22Rv1 (cell line): ENCODE data around the gene ARHGDIB.

Source experiments
- ZFX ChIP-seq: fragments of 450-650 bp; IDR thresholded peaks from 2 replicates; pipeline ENCODE4 v1.6.1; 2017; ENCODE audit warnings: antibody characterized with exemption, borderline replicate concordance
- TF ChIP-seq, protein P1 (sequence below): fragments of 450-650 bp; IDR thresholded peaks from 2 replicates; pipeline ENCODE4 v1.5.1; 2017; ENCODE audit warnings: mild to moderate bottlenecking

DNA sequence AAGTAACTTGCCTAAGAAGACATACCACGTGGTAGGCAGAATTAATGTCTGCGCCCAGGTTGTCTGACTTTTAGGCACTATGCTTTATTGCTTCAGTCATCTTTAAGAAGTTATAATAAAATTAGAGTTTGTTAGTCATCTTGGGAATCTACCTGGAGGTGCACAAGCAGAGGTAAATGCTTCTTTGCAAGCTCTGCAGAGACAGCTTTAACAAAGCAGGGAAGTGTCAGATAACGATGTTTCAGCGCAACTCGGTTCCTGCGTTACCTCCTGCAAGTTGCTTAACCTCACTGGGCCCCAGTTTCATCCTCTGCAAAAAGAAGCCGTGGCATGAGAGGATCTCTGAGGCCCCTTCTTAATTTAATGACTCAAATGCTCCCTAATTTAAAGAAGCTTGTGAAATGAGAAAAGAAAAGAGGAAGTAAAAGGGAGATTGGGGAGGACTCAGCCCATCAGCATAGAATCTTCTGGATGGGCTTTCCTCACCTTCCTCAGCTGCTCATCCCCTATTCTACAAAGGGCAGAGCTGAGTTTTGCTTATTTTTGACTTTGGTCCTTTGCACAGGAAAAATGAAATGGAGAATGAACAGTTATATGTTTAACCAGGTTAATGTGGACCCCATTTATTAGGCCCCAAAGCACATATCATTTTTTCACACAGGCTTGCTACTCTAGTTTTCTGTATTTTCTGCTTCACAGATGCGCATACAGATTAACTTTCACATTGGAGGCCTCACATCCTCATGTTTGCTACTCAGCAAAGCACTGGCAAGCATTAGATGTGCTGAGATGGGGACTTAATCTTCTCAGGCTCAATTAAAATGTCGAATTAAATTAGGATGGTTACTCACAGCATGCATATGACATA, 5.1 kb downstream of the ARHGDIB start:
- TF ChIP-seq, protein P1, sequence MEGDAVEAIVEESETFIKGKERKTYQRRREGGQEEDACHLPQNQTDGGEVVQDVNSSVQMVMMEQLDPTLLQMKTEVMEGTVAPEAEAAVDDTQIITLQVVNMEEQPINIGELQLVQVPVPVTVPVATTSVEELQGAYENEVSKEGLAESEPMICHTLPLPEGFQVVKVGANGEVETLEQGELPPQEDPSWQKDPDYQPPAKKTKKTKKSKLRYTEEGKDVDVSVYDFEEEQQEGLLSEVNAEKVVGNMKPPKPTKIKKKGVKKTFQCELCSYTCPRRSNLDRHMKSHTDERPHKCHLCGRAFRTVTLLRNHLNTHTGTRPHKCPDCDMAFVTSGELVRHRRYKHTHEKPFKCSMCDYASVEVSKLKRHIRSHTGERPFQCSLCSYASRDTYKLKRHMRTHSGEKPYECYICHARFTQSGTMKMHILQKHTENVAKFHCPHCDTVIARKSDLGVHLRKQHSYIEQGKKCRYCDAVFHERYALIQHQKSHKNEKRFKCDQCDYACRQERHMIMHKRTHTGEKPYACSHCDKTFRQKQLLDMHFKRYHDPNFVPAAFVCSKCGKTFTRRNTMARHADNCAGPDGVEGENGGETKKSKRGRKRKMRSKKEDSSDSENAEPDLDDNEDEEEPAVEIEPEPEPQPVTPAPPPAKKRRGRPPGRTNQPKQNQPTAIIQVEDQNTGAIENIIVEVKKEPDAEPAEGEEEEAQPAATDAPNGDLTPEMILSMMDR: no peak
- no peak for TF ChIP-seq ZFX
